ENCODE measurements around the gene ROGDI. TPM values are rescaled to one million over a fixed set of nuclear protein-coding genes. Genes with fewer than 3 reads are reported as not detected.

Gene ROGDI
- total and polyA plus RNA-seq, 2 of the 13 experiments (the other 11 are each of a cell fraction or from before 2014, with no cell fraction given), result 19.2 to 42.1 TPM

DNA sequence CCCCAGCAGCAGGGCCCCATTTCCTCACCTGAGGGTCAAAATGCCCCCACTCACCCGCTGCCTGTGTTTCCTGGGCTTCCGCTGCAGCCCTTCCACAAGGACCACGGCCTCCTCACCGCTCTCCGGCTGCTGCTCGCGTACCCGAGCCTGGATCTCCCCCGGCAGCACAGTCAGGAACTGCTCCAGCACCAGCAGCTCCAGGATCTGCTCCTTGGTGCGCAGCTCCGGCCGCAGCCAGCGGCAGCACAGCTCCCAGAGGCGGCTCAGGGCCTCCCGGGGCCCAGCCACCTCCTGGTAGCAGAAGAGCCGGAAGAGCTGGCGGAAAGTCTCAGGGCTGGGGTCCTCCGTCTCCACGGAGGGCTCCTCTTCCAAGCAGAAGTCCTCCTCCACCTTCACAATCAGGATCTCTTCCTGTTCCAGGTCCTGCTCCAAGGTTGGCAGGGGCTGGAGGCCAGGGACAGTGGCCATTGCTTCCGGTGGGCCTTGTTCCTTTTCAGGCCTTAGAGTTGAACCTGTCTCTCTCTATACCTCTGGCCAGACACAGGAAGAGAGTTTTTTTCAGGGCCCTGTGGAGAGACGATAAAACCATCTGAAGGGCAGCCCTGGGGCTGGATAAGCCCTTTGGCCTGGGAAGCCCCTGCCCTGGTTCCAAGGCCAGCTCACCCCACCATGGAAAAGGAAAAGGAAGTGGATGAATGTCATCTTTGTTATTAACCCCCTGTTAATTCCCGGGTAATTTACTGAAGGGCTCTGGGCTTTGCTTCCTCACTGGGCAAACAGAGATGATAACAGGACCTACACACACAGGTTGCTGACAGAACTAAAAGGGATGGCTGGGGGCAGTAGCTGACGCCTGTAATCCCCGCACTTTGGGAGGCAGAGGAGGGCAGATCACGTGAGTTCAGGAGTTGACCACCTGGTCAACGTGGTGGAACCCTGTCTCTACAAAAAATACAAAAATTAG, 36.6 kb downstream of the ROGDI start (continued):
- TF ChIP-seq, protein P1, sequence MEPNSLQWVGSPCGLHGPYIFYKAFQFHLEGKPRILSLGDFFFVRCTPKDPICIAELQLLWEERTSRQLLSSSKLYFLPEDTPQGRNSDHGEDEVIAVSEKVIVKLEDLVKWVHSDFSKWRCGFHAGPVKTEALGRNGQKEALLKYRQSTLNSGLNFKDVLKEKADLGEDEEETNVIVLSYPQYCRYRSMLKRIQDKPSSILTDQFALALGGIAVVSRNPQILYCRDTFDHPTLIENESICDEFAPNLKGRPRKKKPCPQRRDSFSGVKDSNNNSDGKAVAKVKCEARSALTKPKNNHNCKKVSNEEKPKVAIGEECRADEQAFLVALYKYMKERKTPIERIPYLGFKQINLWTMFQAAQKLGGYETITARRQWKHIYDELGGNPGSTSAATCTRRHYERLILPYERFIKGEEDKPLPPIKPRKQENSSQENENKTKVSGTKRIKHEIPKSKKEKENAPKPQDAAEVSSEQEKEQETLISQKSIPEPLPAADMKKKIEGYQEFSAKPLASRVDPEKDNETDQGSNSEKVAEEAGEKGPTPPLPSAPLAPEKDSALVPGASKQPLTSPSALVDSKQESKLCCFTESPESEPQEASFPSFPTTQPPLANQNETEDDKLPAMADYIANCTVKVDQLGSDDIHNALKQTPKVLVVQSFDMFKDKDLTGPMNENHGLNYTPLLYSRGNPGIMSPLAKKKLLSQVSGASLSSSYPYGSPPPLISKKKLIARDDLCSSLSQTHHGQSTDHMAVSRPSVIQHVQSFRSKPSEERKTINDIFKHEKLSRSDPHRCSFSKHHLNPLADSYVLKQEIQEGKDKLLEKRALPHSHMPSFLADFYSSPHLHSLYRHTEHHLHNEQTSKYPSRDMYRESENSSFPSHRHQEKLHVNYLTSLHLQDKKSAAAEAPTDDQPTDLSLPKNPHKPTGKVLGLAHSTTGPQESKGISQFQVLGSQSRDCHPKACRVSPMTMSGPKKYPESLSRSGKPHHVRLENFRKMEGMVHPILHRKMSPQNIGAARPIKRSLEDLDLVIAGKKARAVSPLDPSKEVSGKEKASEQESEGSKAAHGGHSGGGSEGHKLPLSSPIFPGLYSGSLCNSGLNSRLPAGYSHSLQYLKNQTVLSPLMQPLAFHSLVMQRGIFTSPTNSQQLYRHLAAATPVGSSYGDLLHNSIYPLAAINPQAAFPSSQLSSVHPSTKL (CRISPR knock-in tag; IDR thresholded peaks at IDR 0.05), result no peak
- TF ChIP-seq ETV5 (CRISPR knock-in tag; IDR thresholded peaks at IDR 0.05; ENCODE audit: borderline replicate concordance), result peak; percentile 70; the same call in 1 of the 2 replicates
- no peak for TF ChIP-seq NFRKB (IDR thresholded peaks at IDR 0.05)
- TF ChIP-seq HES4 (CRISPR knock-in tag; IDR thresholded peaks at IDR 0.05; ENCODE audit: borderline replicate concordance), result 0 out of 2 replicates have a peak, but pooled peaks have one; percentile 8
- TF ChIP-seq, protein P2, sequence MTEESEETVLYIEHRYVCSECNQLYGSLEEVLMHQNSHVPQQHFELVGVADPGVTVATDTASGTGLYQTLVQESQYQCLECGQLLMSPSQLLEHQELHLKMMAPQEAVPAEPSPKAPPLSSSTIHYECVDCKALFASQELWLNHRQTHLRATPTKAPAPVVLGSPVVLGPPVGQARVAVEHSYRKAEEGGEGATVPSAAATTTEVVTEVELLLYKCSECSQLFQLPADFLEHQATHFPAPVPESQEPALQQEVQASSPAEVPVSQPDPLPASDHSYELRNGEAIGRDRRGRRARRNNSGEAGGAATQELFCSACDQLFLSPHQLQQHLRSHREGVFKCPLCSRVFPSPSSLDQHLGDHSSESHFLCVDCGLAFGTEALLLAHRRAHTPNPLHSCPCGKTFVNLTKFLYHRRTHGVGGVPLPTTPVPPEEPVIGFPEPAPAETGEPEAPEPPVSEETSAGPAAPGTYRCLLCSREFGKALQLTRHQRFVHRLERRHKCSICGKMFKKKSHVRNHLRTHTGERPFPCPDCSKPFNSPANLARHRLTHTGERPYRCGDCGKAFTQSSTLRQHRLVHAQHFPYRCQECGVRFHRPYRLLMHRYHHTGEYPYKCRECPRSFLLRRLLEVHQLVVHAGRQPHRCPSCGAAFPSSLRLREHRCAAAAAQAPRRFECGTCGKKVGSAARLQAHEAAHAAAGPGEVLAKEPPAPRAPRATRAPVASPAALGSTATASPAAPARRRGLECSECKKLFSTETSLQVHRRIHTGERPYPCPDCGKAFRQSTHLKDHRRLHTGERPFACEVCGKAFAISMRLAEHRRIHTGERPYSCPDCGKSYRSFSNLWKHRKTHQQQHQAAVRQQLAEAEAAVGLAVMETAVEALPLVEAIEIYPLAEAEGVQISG (CRISPR knock-in tag; IDR thresholded peaks at IDR 0.05), result peak; percentile 32; the same call in 1 of the 2 replicates
- TF ChIP-seq TSC22D2 (CRISPR knock-in tag; IDR thresholded peaks at IDR 0.05; ENCODE audit: borderline replicate concordance), result no peak
- TF ChIP-seq TBX2 (CRISPR knock-in tag; IDR thresholded peaks at IDR 0.05; ENCODE audit: borderline replicate concordance), result peak; percentile 59; the same call in 1 of the 2 replicates
- no peak for TF ChIP-seq SRSF9 (IDR thresholded peaks at IDR 0.05; ENCODE audit: borderline replicate concordance, insufficient read depth, low read depth, low read length, poor library complexity, severe bottlenecking)
- TF ChIP-seq, protein P3, sequence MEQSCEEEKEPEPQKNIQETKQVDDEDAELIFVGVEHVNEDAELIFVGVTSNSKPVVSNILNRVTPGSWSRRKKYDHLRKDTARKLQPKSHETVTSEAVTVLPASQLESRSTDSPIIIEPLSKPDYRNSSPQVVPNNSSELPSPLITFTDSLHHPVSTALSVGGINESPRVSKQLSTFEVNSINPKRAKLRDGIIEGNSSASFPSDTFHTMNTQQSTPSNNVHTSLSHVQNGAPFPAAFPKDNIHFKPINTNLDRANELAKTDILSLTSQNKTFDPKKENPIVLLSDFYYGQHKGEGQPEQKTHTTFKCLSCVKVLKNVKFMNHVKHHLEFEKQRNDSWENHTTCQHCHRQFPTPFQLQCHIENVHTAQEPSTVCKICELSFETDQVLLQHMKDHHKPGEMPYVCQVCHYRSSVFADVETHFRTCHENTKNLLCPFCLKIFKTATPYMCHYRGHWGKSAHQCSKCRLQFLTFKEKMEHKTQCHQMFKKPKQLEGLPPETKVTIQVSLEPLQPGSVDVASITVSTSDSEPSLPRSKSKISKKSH (CRISPR knock-in tag; IDR thresholded peaks at IDR 0.05; ENCODE audit: borderline replicate concordance), result peak; percentile 65; the same call in 1 of the 2 replicates
- TF ChIP-seq TCF12 (IDR thresholded peaks at IDR 0.05), result no peak
- 0 out of 2 replicates have a peak, but pooled peaks have one; percentile 42 for TF ChIP-seq TCF12 (CRISPR knock-in tag; IDR thresholded peaks at IDR 0.05)
- 0 out of 2 replicates have a peak, but pooled peaks have one; percentile 15 for TF ChIP-seq KAT8 (CRISPR knock-in tag; IDR thresholded peaks at IDR 0.05)
- TF ChIP-seq, protein P4, sequence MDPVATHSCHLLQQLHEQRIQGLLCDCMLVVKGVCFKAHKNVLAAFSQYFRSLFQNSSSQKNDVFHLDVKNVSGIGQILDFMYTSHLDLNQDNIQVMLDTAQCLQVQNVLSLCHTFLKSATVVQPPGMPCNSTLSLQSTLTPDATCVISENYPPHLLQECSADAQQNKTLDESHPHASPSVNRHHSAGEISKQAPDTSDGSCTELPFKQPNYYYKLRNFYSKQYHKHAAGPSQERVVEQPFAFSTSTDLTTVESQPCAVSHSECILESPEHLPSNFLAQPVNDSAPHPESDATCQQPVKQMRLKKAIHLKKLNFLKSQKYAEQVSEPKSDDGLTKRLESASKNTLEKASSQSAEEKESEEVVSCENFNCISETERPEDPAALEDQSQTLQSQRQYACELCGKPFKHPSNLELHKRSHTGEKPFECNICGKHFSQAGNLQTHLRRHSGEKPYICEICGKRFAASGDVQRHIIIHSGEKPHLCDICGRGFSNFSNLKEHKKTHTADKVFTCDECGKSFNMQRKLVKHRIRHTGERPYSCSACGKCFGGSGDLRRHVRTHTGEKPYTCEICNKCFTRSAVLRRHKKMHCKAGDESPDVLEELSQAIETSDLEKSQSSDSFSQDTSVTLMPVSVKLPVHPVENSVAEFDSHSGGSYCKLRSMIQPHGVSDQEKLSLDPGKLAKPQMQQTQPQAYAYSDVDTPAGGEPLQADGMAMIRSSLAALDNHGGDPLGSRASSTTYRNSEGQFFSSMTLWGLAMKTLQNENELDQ (CRISPR knock-in tag; IDR thresholded peaks at IDR 0.05; ENCODE audit: borderline replicate concordance), result no peak
- no peak for TF ChIP-seq KDM5B (CRISPR knock-in tag; IDR thresholded peaks at IDR 0.05; ENCODE audit: borderline replicate concordance)
- TF ChIP-seq ZFX (CRISPR knock-in tag; IDR thresholded peaks at IDR 0.05; ENCODE audit: low read depth), result peak; percentile 86
- 0 out of 2 replicates have a peak, but pooled peaks have one; percentile 0 for TF ChIP-seq ZNF546 (CRISPR knock-in tag; conservative IDR thresholded peaks at IDR 0.05)
